ENCODE results near the gene IFIT1B. TPM values are rescaled to one million over a fixed set of nuclear protein-coding genes. Genes with fewer than 3 reads are reported as not detected.

The IFIT1B gene
- total and polyA plus RNA-seq, 10 of the 15 experiments (the other 5 are each of a cell fraction or from before 2014, with no cell fraction given), result 0.04 TPM; not detected in 9

DNA sequence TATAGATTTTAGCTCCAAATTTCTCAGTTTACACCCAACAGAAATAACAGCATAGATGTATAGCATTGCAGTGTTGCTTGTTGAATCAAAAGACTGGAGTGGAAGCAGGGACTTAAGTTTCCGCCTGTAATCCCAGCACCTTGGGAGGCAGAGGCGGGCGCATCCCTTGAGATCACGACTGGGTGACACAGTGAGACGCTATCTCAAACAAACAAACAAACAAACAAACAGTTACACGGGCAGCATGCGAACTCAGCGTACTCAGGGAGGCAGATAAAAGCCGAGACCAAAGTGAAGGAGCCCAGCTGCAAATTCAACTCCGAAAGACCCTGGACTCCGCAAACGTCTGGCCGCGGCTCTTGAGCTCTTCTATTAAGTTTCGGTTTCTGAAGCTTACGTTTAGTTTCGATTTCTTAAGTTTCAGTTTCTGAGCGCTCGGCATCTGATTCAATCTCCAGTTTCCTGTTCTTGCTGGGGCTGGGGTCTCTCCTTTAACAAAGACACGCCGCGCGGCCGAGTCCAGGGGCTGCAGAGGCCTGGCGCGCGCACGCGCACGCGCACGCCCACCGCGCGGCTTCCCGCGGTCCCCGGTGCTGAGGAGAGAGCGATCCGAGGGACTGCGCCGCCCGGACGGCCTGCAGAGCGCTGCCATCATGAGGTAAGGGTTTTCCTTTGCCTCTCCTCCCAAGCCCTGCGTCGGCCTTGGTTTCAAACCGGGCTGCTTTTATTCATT lies 36.5 kb downstream of the IFIT1B start, which contains the start of gene IFIT5 (continued):
- TF ChIP-seq, protein P1, sequence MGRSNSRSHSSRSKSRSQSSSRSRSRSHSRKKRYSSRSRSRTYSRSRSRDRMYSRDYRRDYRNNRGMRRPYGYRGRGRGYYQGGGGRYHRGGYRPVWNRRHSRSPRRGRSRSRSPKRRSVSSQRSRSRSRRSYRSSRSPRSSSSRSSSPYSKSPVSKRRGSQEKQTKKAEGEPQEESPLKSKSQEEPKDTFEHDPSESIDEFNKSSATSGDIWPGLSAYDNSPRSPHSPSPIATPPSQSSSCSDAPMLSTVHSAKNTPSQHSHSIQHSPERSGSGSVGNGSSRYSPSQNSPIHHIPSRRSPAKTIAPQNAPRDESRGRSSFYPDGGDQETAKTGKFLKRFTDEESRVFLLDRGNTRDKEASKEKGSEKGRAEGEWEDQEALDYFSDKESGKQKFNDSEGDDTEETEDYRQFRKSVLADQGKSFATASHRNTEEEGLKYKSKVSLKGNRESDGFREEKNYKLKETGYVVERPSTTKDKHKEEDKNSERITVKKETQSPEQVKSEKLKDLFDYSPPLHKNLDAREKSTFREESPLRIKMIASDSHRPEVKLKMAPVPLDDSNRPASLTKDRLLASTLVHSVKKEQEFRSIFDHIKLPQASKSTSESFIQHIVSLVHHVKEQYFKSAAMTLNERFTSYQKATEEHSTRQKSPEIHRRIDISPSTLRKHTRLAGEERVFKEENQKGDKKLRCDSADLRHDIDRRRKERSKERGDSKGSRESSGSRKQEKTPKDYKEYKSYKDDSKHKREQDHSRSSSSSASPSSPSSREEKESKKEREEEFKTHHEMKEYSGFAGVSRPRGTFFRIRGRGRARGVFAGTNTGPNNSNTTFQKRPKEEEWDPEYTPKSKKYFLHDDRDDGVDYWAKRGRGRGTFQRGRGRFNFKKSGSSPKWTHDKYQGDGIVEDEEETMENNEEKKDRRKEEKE (IDR thresholded peaks at IDR 0.05), result no peak
- TF ChIP-seq SREBF1 (IDR thresholded peaks at IDR 0.05; ENCODE audit: low read length) (no peak), MTA3 (IDR thresholded peaks at IDR 0.05; ENCODE audit: borderline replicate concordance, low read length) (peak; percentile 20; the same call in 1 of the 2 replicates), NFXL1 (IDR thresholded peaks at IDR 0.05; ENCODE audit: borderline replicate concordance) (no peak), PRDM15 (CRISPR knock-in tag; IDR thresholded peaks at IDR 0.05) (no peak), PML (IDR thresholded peaks at IDR 0.05; ENCODE audit: low read length) (no peak; the same call in 1 of the 2 replicates), STAT3 (IDR thresholded peaks at IDR 0.05; ENCODE audit: low read depth, low read length) (no peak), TCF12 (IDR thresholded peaks at IDR 0.05; ENCODE audit: low read depth, low read length) (0 out of 2 replicates have a peak, but pooled peaks have one; percentile 34), ZNF207 (IDR thresholded peaks at IDR 0.05; ENCODE audit: borderline replicate concordance) (no peak), ZNF24 (IDR thresholded peaks at IDR 0.05) (no peak), TARDBP (IDR thresholded peaks at IDR 0.05; ENCODE audit: borderline replicate concordance) (no peak), E2F4 (IDR thresholded peaks at IDR 0.05; ENCODE audit: low read depth, low read length) (no peak), RAD51 (IDR thresholded peaks at IDR 0.05) (no peak), SMAD5 (IDR thresholded peaks at IDR 0.05; ENCODE audit: low read depth) (no peak), WRNIP1 (IDR thresholded peaks at IDR 0.05; ENCODE audit: borderline replicate concordance, low read depth, low read length) (no peak), IKZF2 (IDR thresholded peaks at IDR 0.05) (no peak), RBBP5 (conservative IDR thresholded peaks at IDR 0.05) (peak; percentile 91), SIX5 (IDR thresholded peaks at IDR 0.05; ENCODE audit: low read depth, low read length, severe bottlenecking) (no peak), ETV6 (conservative IDR thresholded peaks at IDR 0.05 in 1 of 2, IDR thresholded peaks at IDR 0.05 in 1 of 2; ENCODE audit: borderline replicate concordance in 1 of 2, low read depth in 1 of 2) (no peak), NR2C2 (IDR thresholded peaks at IDR 0.05; ENCODE audit: borderline replicate concordance, control insufficient read depth, insufficient read length, low read depth) (no peak), ZNF622 (IDR thresholded peaks at IDR 0.05) (no peak), NRF1 (conservative IDR thresholded peaks at IDR 0.05; ENCODE audit: low read depth, low read length) (0 out of 2 replicates have a peak, but pooled peaks have one; percentile 26), ZNF217 (IDR thresholded peaks at IDR 0.05) (0 out of 2 replicates have a peak, but pooled peaks have one; percentile 17), RAD21 (IDR thresholded peaks at IDR 0.05; ENCODE audit: insufficient read depth, low read depth, low read length) (no peak), CEBPB (IDR thresholded peaks at IDR 0.05; ENCODE audit: borderline replicate concordance in 1 of 2, low read depth in 2 of 2, low read length in 2 of 2) (no peak)
